BJ (cell line): ENCODE data around the gene IZUMO4. TPM values are rescaled to one million over a fixed set of nuclear protein-coding genes. Genes with fewer than 3 reads are reported as not detected.

Experiments used
- polyA plus RNA-seq: library from polyadenylated mRNA; depleted of rRNA; stranded (reverse); fragments of >200 nt; gene quantifications from 2 replicates; pipeline ENCODE4 v1.2.3, GENCODE V29; 2011; rRNA removed

IZUMO4 gene
- polyA plus RNA-seq, 1 experiment, result 1.3 TPM

Other genes with a start within 250 kb of the IZUMO4 start
- gene REXO1, start 248.4 kb upstream of the IZUMO4 start, polyA plus RNA-seq, result 4.6 and 11.0 TPM in 2 replicates
- gene KLF16, start 233.3 kb upstream of the IZUMO4 start, polyA plus RNA-seq, result 3.7 and 5.7 TPM in 2 replicates
- 34.3 and 48.8 TPM in 2 replicates for gene ABHD17A, start 211.4 kb upstream of the IZUMO4 start, polyA plus RNA-seq
- gene ADAT3, start 191.5 kb upstream of the IZUMO4 start, polyA plus RNA-seq, result 0.56 and 0.64 TPM in 2 replicates
- gene SCAMP4, start 191.5 kb upstream of the IZUMO4 start, polyA plus RNA-seq, result 6.2 and 13.2 TPM in 2 replicates
- gene CSNK1G2, start 155.7 kb upstream of the IZUMO4 start, polyA plus RNA-seq, result 26.1 and 48.1 TPM in 2 replicates
- 22.3 and 39.3 TPM in 2 replicates for gene BTBD2, start 81.2 kb upstream of the IZUMO4 start, polyA plus RNA-seq
- gene MKNK2, start 45.7 kb upstream of the IZUMO4 start, polyA plus RNA-seq, result 71.9 and 108 TPM in 2 replicates
- gene MOB3A, start 589 bp upstream of the IZUMO4 start, polyA plus RNA-seq, result 34.5 and 50.5 TPM in 2 replicates
- gene AP3D1, start 54.7 kb downstream of the IZUMO4 start, polyA plus RNA-seq, result 65.9 and 122 TPM in 2 replicates
- gene DOT1L, start 67.0 kb downstream of the IZUMO4 start, polyA plus RNA-seq, result 3.3 and 4.2 TPM in 2 replicates
- 46.2 and 65.8 TPM in 2 replicates for gene PLEKHJ1, start 139.4 kb downstream of the IZUMO4 start, polyA plus RNA-seq
- gene SF3A2, start 139.9 kb downstream of the IZUMO4 start, polyA plus RNA-seq, result 8.9 and 12.2 TPM in 2 replicates
- 0.59 and 0.66 TPM in 2 replicates for gene AMH, start 152.4 kb downstream of the IZUMO4 start, polyA plus RNA-seq
- not detected in 2 replicates for gene JSRP1, start 159.5 kb downstream of the IZUMO4 start, polyA plus RNA-seq
- gene PEAK3, start 185.3 kb downstream of the IZUMO4 start, polyA plus RNA-seq, result not detected in 2 replicates
- gene LINGO3, start 211.2 kb downstream of the IZUMO4 start, polyA plus RNA-seq, result not detected in 2 replicates
- gene LSM7, start 231.7 kb downstream of the IZUMO4 start, polyA plus RNA-seq, result 154 and 165 TPM in 2 replicates
- 12.0 and 24.9 TPM in 2 replicates for gene SPPL2B, start 231.8 kb downstream of the IZUMO4 start, polyA plus RNA-seq